Mesodermal cell (in vitro differentiated cells): ENCODE results near the gene AFG3L2.
"Not testable (repeated sequence)": the region's sequence is repeated elsewhere in the genome, so short reads cannot be mapped to it uniquely, and the experiment has no call there.

Source experiments
- H3K27ac ChIP-seq: 2 replicates; pipeline ENCODE4 v1.7.0; 2013; ENCODE audit warnings: mild to moderate bottlenecking, low read depth, low read length, moderate library complexity; ENCODE audit not compliant: severe bottlenecking
- H3K36me3 ChIP-seq: 2 replicates; pipeline ENCODE4 v1.7.1; 2013; ENCODE audit warnings: mild to moderate bottlenecking, low read length, moderate library complexity; ENCODE audit not compliant: control insufficient read depth, insufficient read depth
- H3K4me1 ChIP-seq: one replicate; pipeline ENCODE4 v1.7.1; 2013; ENCODE audit warnings: mild to moderate bottlenecking, low read length; ENCODE audit not compliant: insufficient read depth, control insufficient read depth, poor library complexity, severe bottlenecking
- H3K4me3 ChIP-seq: 2 replicates; pipeline ENCODE4 v1.7.0; 2013; ENCODE audit warnings: low read length, control low read depth, mild to moderate bottlenecking; ENCODE audit not compliant: insufficient read depth, poor library complexity, severe bottlenecking; ENCODE audit errors: extremely low read depth
- H3K9me3 ChIP-seq: 2 replicates; pipeline ENCODE4 v1.7.1; 2013; ENCODE audit warnings: mild to moderate bottlenecking, low read length, moderate library complexity; ENCODE audit not compliant: control insufficient read depth
- WGBS, 2 experiments: methylation state at CpG; one replicate each; pipeline ENCODE4 v1.1.5; 2013; ENCODE audit warnings: missing lambda C conversion rate in 2 of 2; ENCODE audit not compliant: insufficient coverage in 2 of 2; 5-methylcytosine and 5-hydroxymethylcytosine counted together

AFG3L2 gene

GRCh38 chr18:12410747-12411146 lies 33.7 kb upstream of the AFG3L2 start:
- H3K4me1 ChIP-seq, result peaks cover 16% of the 10 kb centered on the region
- H3K4me3 ChIP-seq, H3K9me3 ChIP-seq, H3K27ac ChIP-seq: not testable (repeated sequence)
- peaks cover 18% of the 10 kb centered on the region for H3K36me3 ChIP-seq
- WGBS, 2 experiments, result 95 to 98% methylated on average over 4 to 8 of the region's 9 CpGs

GRCh38 chr18:12410081-12410481 lies 33.1 kb upstream of the AFG3L2 start:
- H3K27ac ChIP-seq, result no peak overlapping the region
- H3K4me3 ChIP-seq, result no peak overlapping the region
- no peaks in the 10 kb centered on the region for H3K9me3 ChIP-seq
- H3K36me3 ChIP-seq, result peaks cover 18% of the 10 kb centered on the region
- H3K4me1 ChIP-seq, result peaks cover 10% of the 10 kb centered on the region
- WGBS, 2 experiments, result 93% methylated on average over 5 to 9 of the region's 9 CpGs

GRCh38 chr18:12409469-12409868 lies 32.4 kb upstream of the AFG3L2 start:
- Histone ChIP-seq H3K9me3 (no peaks in the 10 kb centered on the region), H3K4me1 (peaks cover 5% of the 10 kb centered on the region), H3K4me3 (no peak overlapping the region), H3K27ac (no peak overlapping the region), H3K36me3 (peaks cover 18% of the 10 kb centered on the region)
- WGBS, 2 experiments, result 82 to 89% methylated on average over 2 of the region's 3 CpGs

- peaks cover 9% of the 10 kb centered on the region for H3K36me3 ChIP-seq
- peak overlapping the region; percentile 44 for H3K4me3 ChIP-seq
- peaks cover 11% of the 10 kb centered on the region for H3K4me1 ChIP-seq
- 10 to 15% methylated on average over 16 to 28 of the region's 32 CpGs for WGBS, 2 experiments
- H3K27ac ChIP-seq, result peak overlapping the region; percentile 64
- H3K9me3 ChIP-seq, result no peaks in the 10 kb centered on the region
Observed at GRCh38 chr18:12408247-12408869, 31.3 kb upstream of the AFG3L2 start.

GRCh38 chr18:12406371-12407111 lies 29.5 kb upstream of the AFG3L2 start:
- H3K4me1 ChIP-seq, result peaks cover 11% of the 10 kb centered on the region
- peaks cover 4% of the 10 kb centered on the region for H3K36me3 ChIP-seq
- no peaks in the 10 kb centered on the region for H3K9me3 ChIP-seq
- no peak overlapping the region for H3K4me3 ChIP-seq
- H3K27ac ChIP-seq, result no peak overlapping the region
- WGBS, 2 experiments, result 72 to 73% methylated on average over 16 to 18 of the region's 19 CpGs

- H3K36me3 ChIP-seq, result no peaks in the 10 kb centered on the region
- WGBS, 2 experiments, result 88 to 92% methylated on average over 1 to 3 of the region's 3 CpGs
- H3K9me3 ChIP-seq, result no peaks in the 10 kb centered on the region
- H3K4me1 ChIP-seq, result peaks cover 6% of the 10 kb centered on the region
- no peak overlapping the region for H3K27ac ChIP-seq
- H3K4me3 ChIP-seq, result no peak overlapping the region
Observed at GRCh38 chr18:12405066-12405465, 28.0 kb upstream of the AFG3L2 start.

- 82 to 86% methylated on average over 1 to 4 of the region's 6 CpGs for WGBS, 2 experiments
- Histone ChIP-seq H3K4me3 (no peak overlapping the region), H3K9me3 (no peaks in the 10 kb centered on the region), H3K4me1 (peaks cover 6% of the 10 kb centered on the region), H3K36me3 (no peaks in the 10 kb centered on the region), H3K27ac (peak overlapping the region; percentile 29)
Observed at GRCh38 chr18:12403601-12404506, 26.8 kb upstream of the AFG3L2 start.

GRCh38 chr18:12401881-12402280 lies 24.9 kb upstream of the AFG3L2 start:
- H3K4me1 ChIP-seq, result peaks cover 6% of the 10 kb centered on the region
- no peak overlapping the region for H3K4me3 ChIP-seq
- WGBS, 2 experiments, result 83 to 85% methylated on average over 7 to 9 of the region's 9 CpGs
- no peaks in the 10 kb centered on the region for H3K36me3 ChIP-seq
- H3K27ac ChIP-seq, result no peak overlapping the region
- no peaks in the 10 kb centered on the region for H3K9me3 ChIP-seq

GRCh38 chr18:12399231-12399630 lies 22.2 kb upstream of the AFG3L2 start:
- Histone ChIP-seq H3K36me3 (no peaks in the 10 kb centered on the region), H3K4me1 (peaks cover 6% of the 10 kb centered on the region), H3K9me3 (no peaks in the 10 kb centered on the region), H3K27ac (no peak overlapping the region), H3K4me3 (no peak overlapping the region)
- 79 to 89% methylated on average over 5 of the region's 5 CpGs for WGBS, 2 experiments

GRCh38 chr18:12398625-12399024 lies 21.6 kb upstream of the AFG3L2 start:
- H3K27ac ChIP-seq, result no peak overlapping the region
- H3K36me3 ChIP-seq, result no peaks in the 10 kb centered on the region
- H3K9me3 ChIP-seq, result no peaks in the 10 kb centered on the region
- H3K4me1 ChIP-seq, result peaks cover 9% of the 10 kb centered on the region
- H3K4me3 ChIP-seq, result no peak overlapping the region
- WGBS, 2 experiments, result 91 to 92% methylated on average over 1 to 5 of the region's 5 CpGs
